ENCODE measurements around the gene NECTIN2.

Gene NECTIN2

DNA sequence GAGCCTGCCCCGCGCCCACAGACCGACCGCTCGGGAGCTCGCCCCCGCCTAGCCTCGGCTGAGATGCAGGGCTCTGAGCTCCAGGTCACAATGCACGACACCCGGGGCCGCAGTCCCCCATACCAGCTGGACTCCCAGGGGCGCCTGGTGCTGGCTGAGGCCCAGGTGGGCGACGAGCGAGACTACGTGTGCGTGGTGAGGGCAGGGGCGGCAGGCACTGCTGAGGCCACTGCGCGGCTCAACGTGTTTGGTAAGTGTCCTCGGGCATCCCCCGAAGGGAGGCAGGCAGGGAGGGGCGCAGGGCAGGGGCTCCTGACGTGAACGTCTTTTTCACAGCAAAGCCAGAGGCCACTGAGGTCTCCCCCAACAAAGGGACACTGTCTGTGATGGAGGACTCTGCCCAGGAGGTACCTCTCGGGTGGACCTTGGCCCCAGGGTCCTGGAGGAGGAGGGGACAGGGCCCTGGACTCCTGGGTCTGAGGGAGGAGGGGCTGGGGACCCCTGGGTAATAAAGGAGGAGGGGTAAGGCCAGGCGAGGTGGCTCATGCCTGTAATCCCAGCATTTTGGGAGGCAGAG lies 33.9 kb upstream of the NECTIN2 start:
- DNase-seq (ENCODE audit: low read depth): no peak
- H3K4me3 ChIP-seq (ENCODE audit: low read depth, low read length): no peak overlapping the region
- TF ChIP-seq, protein P1, sequence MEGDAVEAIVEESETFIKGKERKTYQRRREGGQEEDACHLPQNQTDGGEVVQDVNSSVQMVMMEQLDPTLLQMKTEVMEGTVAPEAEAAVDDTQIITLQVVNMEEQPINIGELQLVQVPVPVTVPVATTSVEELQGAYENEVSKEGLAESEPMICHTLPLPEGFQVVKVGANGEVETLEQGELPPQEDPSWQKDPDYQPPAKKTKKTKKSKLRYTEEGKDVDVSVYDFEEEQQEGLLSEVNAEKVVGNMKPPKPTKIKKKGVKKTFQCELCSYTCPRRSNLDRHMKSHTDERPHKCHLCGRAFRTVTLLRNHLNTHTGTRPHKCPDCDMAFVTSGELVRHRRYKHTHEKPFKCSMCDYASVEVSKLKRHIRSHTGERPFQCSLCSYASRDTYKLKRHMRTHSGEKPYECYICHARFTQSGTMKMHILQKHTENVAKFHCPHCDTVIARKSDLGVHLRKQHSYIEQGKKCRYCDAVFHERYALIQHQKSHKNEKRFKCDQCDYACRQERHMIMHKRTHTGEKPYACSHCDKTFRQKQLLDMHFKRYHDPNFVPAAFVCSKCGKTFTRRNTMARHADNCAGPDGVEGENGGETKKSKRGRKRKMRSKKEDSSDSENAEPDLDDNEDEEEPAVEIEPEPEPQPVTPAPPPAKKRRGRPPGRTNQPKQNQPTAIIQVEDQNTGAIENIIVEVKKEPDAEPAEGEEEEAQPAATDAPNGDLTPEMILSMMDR (IDR thresholded peaks at IDR 0.05; ENCODE audit: insufficient read depth, low read depth, low read length, missing control alignments): no peak

DNA sequence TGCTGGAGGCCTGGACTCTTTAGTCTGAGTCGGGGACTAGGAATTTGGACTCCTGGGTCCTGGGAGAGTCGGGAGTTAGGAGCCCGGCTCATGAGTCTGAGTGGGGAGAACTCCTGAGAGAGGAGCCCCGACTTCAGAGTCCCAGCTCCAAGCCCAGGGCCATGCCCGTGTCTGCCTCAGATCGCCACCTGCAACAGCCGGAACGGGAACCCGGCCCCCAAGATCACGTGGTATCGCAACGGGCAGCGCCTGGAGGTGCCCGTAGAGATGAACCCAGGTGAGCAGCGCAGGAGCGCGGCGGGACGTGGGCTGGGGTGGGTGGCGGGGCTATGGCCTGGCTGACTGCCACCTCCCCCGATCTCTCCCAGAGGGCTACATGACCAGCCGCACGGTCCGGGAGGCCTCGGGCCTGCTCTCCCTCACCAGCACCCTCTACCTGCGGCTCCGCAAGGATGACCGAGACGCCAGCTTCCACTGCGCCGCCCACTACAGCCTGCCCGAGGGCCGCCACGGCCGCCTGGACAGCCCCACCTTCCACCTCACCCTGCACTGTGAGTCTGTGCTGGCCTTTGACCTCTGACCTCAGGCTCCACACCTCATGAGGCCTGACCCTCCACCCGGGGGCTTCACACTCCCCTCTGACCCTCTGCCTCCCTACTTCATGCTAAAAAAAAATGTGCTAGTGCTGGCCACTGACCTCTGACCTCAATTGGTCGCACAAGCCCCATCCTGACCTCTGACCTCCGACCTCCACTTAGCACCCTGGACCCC lies 32.8 kb upstream of the NECTIN2 start:
- TF ChIP-seq, protein P1 (IDR thresholded peaks at IDR 0.05; ENCODE audit: insufficient read depth, low read depth, low read length, missing control alignments): no peak
- no peak overlapping the region for H3K4me3 ChIP-seq (ENCODE audit: low read depth, low read length)
- no peak for DNase-seq (ENCODE audit: low read depth)

DNA sequence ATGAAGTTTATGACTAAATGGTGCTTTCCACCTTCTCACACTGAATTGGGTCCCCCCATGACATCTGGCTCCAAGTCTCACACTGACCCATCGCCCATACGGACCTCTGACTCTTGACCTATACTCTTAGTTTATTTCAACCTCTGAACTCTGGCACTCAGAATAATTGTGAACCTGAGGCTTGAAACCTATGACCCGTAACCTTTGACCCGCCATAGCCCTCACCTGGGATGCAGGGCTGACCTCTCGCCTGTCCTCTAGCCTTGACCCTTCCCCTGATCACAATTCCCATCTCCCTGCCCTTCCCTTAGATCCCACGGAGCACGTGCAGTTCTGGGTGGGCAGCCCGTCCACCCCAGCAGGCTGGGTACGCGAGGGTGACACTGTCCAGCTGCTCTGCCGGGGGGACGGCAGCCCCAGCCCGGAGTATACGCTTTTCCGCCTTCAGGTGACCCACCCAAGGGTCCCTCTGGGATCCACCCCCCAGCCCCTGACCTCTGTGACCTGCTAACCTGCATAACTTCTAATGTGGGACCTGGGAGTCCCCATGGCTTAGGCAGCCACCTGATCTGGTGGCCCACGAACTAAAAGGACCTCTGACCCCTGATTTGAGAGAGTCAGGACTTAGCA lies 32.1 kb upstream of the NECTIN2 start:
- TF ChIP-seq, protein P1 (IDR thresholded peaks at IDR 0.05; ENCODE audit: insufficient read depth, low read depth, low read length, missing control alignments): no peak
- H3K4me3 ChIP-seq (ENCODE audit: low read depth, low read length): no peak overlapping the region
- no peak for DNase-seq (ENCODE audit: low read depth)

GRCh38 chr19:44814517-44814916 lies 31.6 kb upstream of the NECTIN2 start:
- H3K4me3 ChIP-seq (ENCODE audit: low read depth, low read length): no peak overlapping the region
- TF ChIP-seq, protein P1 (IDR thresholded peaks at IDR 0.05; ENCODE audit: insufficient read depth, low read depth, low read length, missing control alignments): no peak
- no peak for DNase-seq (ENCODE audit: low read depth)

GRCh38 chr19:44816301-44816700 lies 29.8 kb upstream of the NECTIN2 start:
- DNase-seq (ENCODE audit: low read depth): no peak
- no peak overlapping the region for H3K4me3 ChIP-seq (ENCODE audit: low read depth, low read length)
- TF ChIP-seq, protein P1 (IDR thresholded peaks at IDR 0.05; ENCODE audit: insufficient read depth, low read depth, low read length, missing control alignments): no peak

DNA sequence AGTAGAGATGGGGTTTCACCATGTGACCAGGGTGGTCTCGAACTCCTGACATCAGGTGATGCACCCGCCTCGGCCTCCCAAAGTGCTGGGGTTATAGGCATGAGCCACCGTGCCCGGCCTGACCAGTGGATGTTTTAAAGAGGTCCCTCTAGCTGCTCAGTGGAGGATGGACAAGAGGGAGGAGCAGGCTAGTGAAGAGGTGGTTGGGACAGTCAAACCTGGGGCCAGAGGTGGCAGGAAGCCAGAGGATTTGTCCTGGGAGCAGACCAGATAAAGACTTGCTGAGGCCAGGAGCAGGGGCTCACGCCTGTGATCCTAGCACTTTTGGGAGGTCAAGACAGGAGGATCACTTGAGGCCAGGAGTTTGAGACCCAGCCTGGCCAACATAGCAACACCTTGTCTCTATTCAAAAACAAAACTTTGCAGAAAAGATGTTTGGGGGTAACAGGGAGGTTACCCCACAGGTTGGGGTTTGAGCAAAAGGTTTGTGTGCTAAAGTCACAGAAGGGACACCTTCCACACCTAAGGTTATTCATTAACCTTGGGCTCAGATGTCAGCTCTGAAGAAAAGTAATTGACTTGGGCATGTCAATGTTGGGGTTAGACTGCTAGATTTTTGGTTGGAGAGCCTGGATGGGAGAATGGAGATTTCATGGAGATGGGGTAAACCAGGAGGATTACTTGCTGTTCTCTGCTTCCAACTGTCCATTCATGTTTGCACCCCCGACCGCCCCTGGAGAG lies 28.2 kb upstream of the NECTIN2 start:
- DNase-seq (ENCODE audit: low read depth): no peak
- TF ChIP-seq, protein P1 (IDR thresholded peaks at IDR 0.05; ENCODE audit: insufficient read depth, low read depth, low read length, missing control alignments): no peak
- H3K4me3 ChIP-seq (ENCODE audit: low read depth, low read length): no peak overlapping the region
